HG03060 (cell line): ENCODE data around the gene SHISA4.
"Not testable (repeated sequence)": the region's sequence is repeated elsewhere in the genome, so short reads cannot be mapped to it uniquely, and the experiment has no call there.

ENCODE experiments used
- ATAC-seq: cut with Tn5 transposase; IDR thresholded peaks from one replicate; pipeline ENCODE4 v1.9.1; 2021; ENCODE audit warnings: low read depth, moderate number of reproducible peaks; ENCODE audit not compliant: unreplicated experiment

The SHISA4 gene

GRCh38 chr1:201895913-201896807, 7.5 kb downstream of the SHISA4 start:
- ATAC-seq, result no peak

GRCh38 chr1:201896951-201897391, 8.3 kb downstream of the SHISA4 start:
- ATAC-seq, result no peak

DNA sequence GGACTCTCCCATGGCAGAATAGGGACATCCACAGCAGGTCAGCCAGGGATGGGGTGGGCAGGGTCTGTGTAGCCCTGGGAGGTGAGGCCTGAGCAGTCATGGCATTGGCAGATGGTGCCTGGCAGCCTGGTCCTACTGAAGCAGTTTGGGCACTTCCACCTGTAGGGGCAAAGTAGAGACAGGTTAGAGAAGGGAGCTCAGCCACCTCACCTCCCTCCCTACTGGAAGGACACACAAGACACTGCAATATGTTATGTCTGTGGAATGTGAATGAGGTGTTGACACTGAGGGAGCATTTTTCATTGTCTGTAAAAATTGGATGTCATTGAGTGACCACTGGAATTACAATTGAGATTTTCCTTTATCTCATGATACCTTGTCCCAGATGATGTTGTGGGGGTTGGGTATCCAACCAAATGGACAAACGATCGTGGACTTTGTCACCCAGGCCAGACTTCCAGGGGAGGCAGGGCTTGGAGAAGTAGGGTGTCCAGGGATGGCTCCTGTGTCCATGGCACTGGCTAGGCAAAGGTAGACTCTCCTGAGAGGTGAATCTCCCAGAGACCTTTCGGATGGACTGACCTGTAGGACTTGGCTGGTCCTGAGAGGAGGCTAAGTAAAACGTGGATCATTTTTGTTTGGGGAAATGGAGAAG, 9.7 kb downstream of the SHISA4 start:
- ATAC-seq, result no peak

DNA sequence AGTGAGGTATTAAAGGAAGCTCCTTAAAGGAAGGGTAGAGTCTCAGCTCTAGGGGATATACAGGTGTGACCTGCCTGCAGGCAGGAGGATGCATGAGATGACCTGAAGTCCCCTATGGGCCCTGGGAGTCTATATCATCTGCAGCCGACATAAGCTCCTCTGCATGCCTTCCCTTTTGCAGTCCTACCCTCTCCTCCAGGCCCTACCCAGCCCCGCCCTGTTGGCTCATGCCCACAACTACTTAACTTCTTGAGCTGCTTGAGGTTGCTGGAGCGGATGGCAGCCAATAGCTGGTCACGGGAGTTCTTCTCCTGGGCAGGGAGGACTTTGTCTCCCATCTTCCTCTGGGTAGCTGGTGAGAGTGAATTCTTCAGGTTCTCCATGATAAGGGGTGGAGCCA, 10.3 kb downstream of the SHISA4 start:
- ATAC-seq, result no peak

GRCh38 chr1:201899683-201900429, 11.2 kb downstream of the SHISA4 start:
- ATAC-seq, result no peak

- no peak for ATAC-seq
These were observed 11.8 kb downstream of the SHISA4 start for GRCh38 chr1:201900476-201900875.

DNA sequence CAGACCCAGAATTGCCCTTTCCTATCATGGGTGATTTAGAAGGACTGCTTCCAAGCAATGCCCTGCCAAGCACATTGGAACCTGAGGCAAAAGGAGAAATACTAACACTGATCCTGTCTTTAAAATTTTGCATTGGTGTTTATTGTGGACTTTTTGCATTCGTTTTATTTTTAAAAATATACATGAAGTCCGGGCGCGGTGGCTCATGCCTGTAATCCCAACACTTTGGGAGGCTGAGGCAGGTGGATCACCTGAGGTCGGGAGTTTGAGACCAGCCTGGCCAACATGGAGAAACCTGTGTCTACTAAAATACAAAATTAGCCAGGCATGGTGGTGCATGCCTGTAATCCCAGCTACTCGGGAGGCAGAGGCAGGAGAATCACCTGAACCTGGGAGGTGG, 12.3 kb downstream of the SHISA4 start:
- ATAC-seq, result not testable (repeated sequence)

- no peak for ATAC-seq
These were observed 13.5 kb downstream of the SHISA4 start for GRCh38 chr1:201902198-201902597.

GRCh38 chr1:201903135-201903534, 14.4 kb downstream of the SHISA4 start:
- no peak for ATAC-seq

DNA sequence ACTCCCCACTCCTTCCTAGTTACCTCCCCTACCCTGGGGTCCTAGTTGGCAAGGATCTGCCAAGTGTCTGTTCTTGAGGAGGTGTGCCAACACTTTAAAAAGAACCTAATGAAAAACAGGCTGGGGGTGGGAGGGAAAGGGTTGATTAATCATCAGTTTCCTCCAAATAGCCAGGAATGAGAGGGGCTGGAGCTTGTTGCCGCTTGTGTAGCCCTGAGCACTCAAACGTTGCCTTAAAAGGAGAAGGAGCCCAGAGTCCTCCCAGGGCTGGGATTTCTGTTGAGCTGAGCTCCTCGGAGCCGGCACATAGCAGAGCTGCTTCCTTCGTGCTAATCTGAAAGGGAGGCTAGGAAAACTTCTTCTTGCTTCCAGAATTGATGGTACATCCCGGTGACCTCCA, 15.9 kb downstream of the SHISA4 start:
- no peak for ATAC-seq

GRCh38 chr1:201905234-201905890, 16.7 kb downstream of the SHISA4 start:
- ATAC-seq, result no peak

DNA sequence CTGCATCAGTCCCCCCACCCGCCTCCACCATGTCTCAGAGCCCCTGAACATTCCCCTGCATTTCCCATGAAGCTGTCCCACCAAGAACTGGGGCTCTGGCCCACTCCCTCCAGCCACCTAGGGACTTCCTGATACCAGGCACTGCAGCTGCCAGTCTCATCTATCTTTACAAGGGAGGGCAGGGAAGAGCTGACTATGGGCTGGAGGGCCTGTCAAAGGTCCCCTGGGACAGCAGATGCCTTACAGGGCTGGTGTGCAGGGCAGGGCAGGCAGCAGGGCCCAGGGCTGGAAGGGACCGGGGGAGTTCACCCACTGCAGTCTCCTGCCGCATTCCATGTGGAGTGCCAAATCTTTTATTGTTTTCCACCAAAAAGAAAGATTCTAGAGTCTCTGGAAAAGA, 17.6 kb downstream of the SHISA4 start:
- ATAC-seq, result no peak

GRCh38 chr1:201907621-201908020, 18.9 kb downstream of the SHISA4 start:
- no peak for ATAC-seq

DNA sequence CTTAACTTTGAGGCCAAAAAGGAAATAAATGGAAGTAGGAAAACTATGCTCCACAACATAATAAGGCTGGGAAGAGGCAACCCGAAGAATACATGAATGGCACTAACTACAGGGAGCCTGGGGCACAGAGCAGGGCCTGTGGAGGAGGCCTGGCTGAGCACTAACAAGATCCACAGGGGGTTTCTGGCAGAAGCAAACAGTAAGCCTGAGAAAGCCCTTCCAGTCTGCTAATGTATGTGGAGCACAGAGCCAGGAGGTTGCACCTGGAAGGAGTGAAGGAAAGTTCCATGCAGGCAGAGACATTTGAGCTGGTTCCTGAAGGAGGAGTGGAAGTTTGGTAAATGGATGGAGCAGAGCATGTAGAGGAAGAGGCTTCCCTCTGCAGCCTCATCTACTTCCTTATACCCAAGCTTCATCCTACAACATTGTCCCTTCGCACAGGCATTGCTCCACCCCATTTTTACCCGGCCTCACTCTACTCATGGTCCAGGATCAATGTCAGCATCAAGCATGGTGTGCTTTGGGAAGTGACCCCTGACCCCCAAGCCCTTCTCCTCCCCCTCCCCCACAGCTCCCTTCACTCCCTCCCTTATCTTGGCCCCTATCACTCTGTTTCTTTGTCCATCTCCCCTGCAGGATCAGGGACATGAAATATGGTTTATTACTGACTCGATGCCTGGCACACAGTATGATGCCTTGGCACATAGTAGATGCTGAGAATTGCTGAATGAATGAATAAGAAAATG, 23.3 kb downstream of the SHISA4 start:
- ATAC-seq, result no peak

DNA sequence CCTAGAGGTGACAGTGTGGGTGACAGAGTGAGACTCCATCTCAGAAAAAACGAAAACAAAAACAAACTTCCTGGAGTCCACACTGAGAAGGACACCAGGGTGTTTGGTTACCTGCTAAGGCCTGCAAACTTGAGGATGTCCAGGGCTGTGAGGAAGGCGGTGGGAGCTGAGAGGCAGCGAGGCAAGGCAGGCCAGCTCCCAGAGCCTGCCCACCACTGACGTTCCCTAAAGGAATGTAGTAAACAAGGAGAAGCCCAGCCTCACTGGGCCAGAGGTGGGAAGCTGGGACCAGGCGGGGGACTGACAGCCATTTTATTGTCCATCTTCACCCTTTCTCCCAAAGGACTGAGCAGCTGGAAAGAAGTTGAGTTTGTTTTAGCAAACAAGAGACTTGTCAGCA, 24.1 kb downstream of the SHISA4 start:
- no peak for ATAC-seq

GRCh38 chr1:201914456-201915235, 25.9 kb downstream of the SHISA4 start:
- no peak for ATAC-seq

GRCh38 chr1:201916649-201917249, 28.1 kb downstream of the SHISA4 start:
- no peak for ATAC-seq

DNA sequence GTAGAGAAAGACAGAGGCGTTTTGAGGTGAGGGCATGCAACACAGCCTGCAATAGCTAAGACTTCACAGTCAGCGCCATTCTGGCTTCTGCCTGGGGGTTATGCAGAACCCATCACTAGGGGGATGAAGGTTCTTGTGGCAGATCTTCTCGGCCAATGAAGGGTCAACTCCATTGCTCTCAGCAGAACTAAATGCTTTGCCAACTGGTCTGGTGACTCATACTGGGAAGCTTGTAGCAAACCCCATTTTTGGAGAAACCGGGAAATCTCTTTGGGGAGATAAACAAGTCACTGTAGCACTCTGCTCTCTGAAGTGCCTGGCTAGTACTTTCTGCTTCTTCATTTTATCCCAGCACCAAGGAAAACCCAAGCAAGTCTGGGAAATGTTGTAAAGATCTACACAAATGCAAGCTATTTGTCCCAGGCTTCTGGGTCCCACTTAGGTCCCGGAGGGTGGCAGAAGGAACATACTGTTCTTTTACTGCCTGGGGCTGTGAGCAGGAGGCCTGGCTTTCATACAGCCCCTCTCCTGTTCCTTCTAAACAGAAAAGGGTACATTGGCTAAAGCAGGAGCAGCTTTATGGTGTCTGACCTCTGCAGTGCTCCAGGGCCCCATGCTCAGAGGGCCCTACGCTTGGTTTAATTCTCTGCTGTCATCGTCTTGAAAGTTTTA, 28.8 kb downstream of the SHISA4 start:
- ATAC-seq, result no peak
